ENCODE measurements around the gene MYO1A.

GRCh38 chr12:57078519-57079404 lies 28.8 kb upstream of the MYO1A start, which contains the start of gene NEMP1:
- TF ChIP-seq CTCF (optimal IDR thresholded peaks at IDR 0.05 in 1 of 3, IDR thresholded peaks at IDR 0.05 in 1 of 3, conservative IDR thresholded peaks at IDR 0.05 in 1 of 3; ENCODE audit: extremely low read depth in 1 of 3, insufficient read depth in 2 of 3, low read length in 3 of 3) = no peak
- no peak for TF ChIP-seq EZH2 (IDR thresholded peaks at IDR 0.05; ENCODE audit: low read length)
